Retinal pigment epithelial cell (primary cell): ENCODE results near the gene SPATA9.
A peak's percentile ranks its signal among the peaks of the same experiment; 100 is the strongest.

ENCODE experiments used
- DNase-seq: peaks from one replicate; pipeline ENCODE4 v3.0.0-alpha.2; 2010; ENCODE audit warnings: low read depth
- H3K4me3 ChIP-seq: 2 replicates; pipeline ENCODE4 v1.5.1; 2011; ENCODE audit warnings: mild to moderate bottlenecking, low read length, control low read depth, moderate library complexity
- CTCF ChIP-seq: conservative IDR thresholded peaks from 2 replicates; pipeline ENCODE4 v1.5.1; 2011; ENCODE audit warnings: low read depth, low read length, control low read depth, inconsistent platforms

Gene SPATA9

GRCh38 chr5:95682891-95683290 lies at the start of gene SPATA9:
Gene SPATA9 (minus strand): TSS chr5:95682991. CDS start chr5:95682854, 137 bp downstream.
- no peak for DNase-seq
- no peak within 1 kb of the TSS for H3K4me3 ChIP-seq

GRCh38 chr5:95731571-95732554 lies 49.1 kb upstream of the SPATA9 start:
- peak overlapping the region; percentile 89 for H3K4me3 ChIP-seq
- DNase-seq: no peak
- TF ChIP-seq CTCF: no peak

More at GRCh38 chr5:95682891-95683290, at the start of gene SPATA9:
- TF ChIP-seq CTCF: no peak

GRCh38 chr5:95730730-95731570 lies 48.2 kb upstream of the SPATA9 start, which contains the start of gene RHOBTB3:
Gene RHOBTB3 (plus strand): TSS chr5:95731336. CDS start chr5:95731683, 347 bp downstream.
- peak; percentile 74 for DNase-seq
- no peak for TF ChIP-seq CTCF

GRCh38 chr5:95730011-95730700 lies 47.4 kb upstream of the SPATA9 start:
- H3K4me3 ChIP-seq: peak overlapping the region; percentile 89
- no peak for TF ChIP-seq CTCF
- no peak for DNase-seq

More at GRCh38 chr5:95730730-95731570, 48.2 kb upstream of the SPATA9 start, which contains the start of gene RHOBTB3:
- peak within 1 kb of the TSS; percentile 89 for H3K4me3 ChIP-seq

GRCh38 chr5:95729115-95730010 lies 46.6 kb upstream of the SPATA9 start:
- no peak for TF ChIP-seq CTCF
- H3K4me3 ChIP-seq: no peak overlapping the region
- no peak for DNase-seq
